ENCODE measurements around the gene DHX58. TPM values are rescaled to one million over a fixed set of nuclear protein-coding genes. Genes with fewer than 3 reads are reported as not detected.

Gene DHX58
- total RNA-seq, 1 donor from 2014 or later, result 1.7 TPM

DNA sequence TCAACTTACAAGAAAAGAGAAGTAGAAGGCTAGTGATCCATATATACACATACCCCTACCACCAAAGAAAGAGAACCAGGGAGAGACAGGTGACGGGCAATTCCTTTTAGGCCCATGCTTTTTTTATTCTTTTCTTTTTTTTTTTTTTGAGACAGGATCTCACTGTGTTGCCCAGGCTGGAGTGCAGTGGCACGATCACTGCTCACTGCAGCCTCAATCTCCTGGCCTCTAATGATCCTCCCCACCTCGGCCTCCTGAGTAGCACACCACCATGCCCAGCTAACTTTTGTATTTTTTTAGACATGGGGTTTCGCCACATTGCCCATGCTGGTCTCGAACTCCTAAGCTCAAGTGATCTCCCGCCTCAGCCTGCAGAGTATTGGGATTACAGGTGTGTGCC is 14.9 kb upstream of the DHX58 start:
- Histone ChIP-seq H3K4me1 (peaks cover 0 to 4% of the 10 kb centered on the region in 2 donors), H3K36me3 (peaks cover 52 to 61% of the 10 kb centered on the region in 2 donors)
- intact Hi-C loops (cut with DNase I), result no loop called here

DNA sequence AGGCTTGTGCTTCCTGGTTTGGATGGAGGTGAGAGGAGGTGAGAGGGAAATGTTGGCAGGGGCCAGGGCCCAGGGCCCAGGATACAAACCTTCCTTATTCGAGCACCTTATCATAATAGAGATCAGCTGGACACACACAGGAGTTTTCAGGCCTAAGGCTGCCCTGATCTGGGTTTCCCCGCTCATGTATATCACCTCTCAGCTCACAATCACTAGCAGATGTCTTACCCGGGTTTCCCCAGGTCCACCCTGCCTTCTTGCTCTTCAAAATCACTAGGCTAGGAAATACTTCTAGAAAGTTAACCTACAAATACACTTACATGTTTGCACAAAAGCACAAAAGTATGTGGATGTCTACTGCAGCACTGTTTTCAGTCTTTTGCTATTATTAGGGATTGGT is 14.3 kb upstream of the DHX58 start:
- no peaks in the 10 kb centered on the region for H3K9me3 ChIP-seq
- intact Hi-C loops (cut with DNase I), result no loop called here
- H3K4me1 ChIP-seq, result peaks cover 0 to 4% of the 10 kb centered on the region in 2 donors
- peaks cover 52 to 61% of the 10 kb centered on the region in 2 donors for H3K36me3 ChIP-seq
- no peak overlapping the region for H3K27ac ChIP-seq
- H3K27me3 ChIP-seq, result no peaks in the 10 kb centered on the region
- no peak overlapping the region for H3K4me3 ChIP-seq
- DNase-seq (ENCODE audit: low spot score in 2 of 2), result no peak
- TF ChIP-seq, protein P1, sequence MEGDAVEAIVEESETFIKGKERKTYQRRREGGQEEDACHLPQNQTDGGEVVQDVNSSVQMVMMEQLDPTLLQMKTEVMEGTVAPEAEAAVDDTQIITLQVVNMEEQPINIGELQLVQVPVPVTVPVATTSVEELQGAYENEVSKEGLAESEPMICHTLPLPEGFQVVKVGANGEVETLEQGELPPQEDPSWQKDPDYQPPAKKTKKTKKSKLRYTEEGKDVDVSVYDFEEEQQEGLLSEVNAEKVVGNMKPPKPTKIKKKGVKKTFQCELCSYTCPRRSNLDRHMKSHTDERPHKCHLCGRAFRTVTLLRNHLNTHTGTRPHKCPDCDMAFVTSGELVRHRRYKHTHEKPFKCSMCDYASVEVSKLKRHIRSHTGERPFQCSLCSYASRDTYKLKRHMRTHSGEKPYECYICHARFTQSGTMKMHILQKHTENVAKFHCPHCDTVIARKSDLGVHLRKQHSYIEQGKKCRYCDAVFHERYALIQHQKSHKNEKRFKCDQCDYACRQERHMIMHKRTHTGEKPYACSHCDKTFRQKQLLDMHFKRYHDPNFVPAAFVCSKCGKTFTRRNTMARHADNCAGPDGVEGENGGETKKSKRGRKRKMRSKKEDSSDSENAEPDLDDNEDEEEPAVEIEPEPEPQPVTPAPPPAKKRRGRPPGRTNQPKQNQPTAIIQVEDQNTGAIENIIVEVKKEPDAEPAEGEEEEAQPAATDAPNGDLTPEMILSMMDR (IDR thresholded peaks at IDR 0.05), result no peak

More for the DNA sequence above, 14.9 kb upstream of the DHX58 start:
- TF ChIP-seq, protein P1 (IDR thresholded peaks at IDR 0.05), result no peak
- Histone ChIP-seq H3K27me3 (no peaks in the 10 kb centered on the region), H3K4me3 (no peak overlapping the region), H3K27ac (no peak overlapping the region), H3K9me3 (no peaks in the 10 kb centered on the region)
- DNase-seq (ENCODE audit: low spot score in 2 of 2), result no peak

DNA sequence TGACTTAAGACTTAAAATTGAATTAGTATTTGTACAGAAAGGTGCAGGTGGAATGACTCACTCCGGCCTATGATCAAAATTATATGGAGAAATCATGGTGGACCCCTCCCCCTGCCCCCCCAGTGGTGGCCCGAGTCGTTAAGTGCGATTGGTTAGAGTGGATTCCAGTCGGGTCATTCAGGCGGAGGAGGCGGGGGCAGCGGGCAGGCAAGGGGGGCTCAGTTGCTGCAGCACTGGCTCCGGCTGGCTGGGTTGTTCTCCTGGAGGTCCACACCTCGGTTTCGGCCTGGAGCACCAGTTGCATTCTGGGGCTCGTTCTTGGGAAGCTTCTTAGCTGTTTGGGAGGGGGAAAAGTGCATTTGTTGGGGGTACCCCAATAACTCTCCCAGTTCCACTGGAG is 13.1 kb upstream of the DHX58 start:
- Histone ChIP-seq H3K4me1 (peaks cover 0 to 9% of the 10 kb centered on the region in 2 donors), H3K27ac (no peak overlapping the region), H3K9me3 (no peaks in the 10 kb centered on the region), H3K27me3 (no peaks in the 10 kb centered on the region), H3K4me3 (no peak overlapping the region), H3K36me3 (peaks cover 52 to 61% of the 10 kb centered on the region in 2 donors)
- TF ChIP-seq, protein P1 (IDR thresholded peaks at IDR 0.05), result no peak
- no peak for DNase-seq (ENCODE audit: low spot score in 2 of 2)
- intact Hi-C loops (cut with DNase I), result no loop called here

DNA sequence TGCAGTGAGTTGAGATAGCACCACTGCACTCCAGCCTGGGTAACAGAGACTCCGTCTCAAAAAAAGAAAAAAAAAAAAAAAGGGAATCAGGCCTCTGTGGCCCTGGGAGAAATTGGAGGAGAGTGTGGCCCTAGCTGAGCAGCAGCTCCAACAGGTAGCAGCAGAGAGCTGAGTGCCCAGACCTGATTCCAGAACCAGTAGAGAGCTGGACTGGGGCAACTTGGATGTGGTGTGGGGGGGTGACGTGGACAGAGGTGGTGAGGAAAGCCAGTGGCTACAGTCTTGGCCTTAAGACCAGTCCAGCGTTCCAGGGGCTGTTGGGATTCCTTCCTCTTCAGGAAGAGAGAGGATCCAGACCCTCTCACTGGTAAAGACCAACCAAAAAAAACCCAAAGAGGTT is 11.7 kb upstream of the DHX58 start:
- peaks cover 0 to 16% of the 10 kb centered on the region in 2 donors for H3K4me1 ChIP-seq
- H3K4me3 ChIP-seq, result no peak overlapping the region
- no peak overlapping the region for H3K27ac ChIP-seq
- intact Hi-C loops (cut with DNase I), result loop anchor here (5.0 kb wide), 1 partner anchor 33 kb away; no protein-coding TSS in a partner anchor
- DNase-seq (ENCODE audit: low spot score in 2 of 2), result no peak
- TF ChIP-seq, protein P1 (IDR thresholded peaks at IDR 0.05), result no peak
- H3K27me3 ChIP-seq, result no peaks in the 10 kb centered on the region
- no peaks in the 10 kb centered on the region for H3K9me3 ChIP-seq
- peaks cover 40 to 50% of the 10 kb centered on the region in 2 donors for H3K36me3 ChIP-seq

DNA sequence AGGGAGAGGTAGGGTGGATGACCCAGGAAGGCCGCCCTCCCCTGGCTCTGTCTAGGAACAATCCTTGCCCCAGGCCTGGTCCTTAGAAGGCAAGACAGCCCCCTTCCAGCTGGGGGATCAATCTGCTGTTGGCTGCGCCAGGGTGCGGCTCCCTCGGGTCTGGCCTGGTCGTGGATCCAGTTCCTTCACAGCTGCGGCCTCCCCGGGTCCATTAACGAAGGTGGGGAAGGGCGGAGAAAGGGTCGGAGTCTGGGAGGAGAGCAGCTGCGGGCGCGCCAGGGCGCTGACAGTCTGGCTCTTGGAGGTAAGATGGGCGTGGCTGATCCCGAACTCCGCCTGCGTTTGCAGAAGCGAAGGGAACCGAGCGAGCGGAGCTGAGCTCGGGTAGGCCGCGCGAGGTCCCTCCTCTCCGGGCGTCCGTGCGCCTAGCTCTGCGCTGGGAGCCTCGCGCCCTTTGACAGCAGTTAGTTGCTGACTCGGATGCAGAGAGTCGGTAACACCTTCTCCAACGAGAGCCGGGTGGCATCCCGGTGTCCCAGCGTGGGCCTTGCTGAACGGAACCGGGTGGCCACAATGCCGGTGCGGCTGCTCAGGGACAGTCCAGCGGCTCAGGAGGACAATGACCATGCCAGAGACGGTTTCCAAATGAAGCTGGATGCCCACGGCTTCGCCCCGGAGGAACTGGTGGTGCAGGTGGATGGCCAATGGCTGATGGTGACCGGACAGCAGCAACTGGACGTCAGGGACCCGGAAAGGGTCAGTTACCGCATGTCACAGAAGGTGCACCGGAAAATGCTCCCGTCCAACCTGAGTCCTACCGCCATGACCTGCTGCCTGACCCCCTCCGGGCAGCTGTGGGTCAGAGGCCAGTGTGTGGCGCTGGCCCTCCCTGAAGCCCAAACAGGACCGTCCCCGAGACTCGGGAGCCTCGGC is 10.1 kb upstream of the DHX58 start, which contains the start of gene HSPB9:
Gene HSPB9, plus strand, starts transcription at position 434 of the 933 bp plus-strand sequence. Its CDS starts 47 bp downstream, at position 481.
- Histone ChIP-seq H3K4me1 (peaks cover 0 to 16% of the 10 kb centered on the region in 2 donors), H3K27me3 (no peaks in the 10 kb centered on the region), H3K36me3 (peaks cover 24 to 34% of the 10 kb centered on the region in 2 donors), H3K27ac (no peak within 1 kb of the TSS), H3K9me3 (no peaks in the 10 kb centered on the region), H3K4me3 (no peak within 1 kb of the TSS)
- DNase-seq (ENCODE audit: low spot score in 2 of 2), result no peak
- intact Hi-C loops (cut with DNase I), result loop anchor here (5.0 kb wide), 1 partner anchor 35 kb away; no protein-coding TSS in a partner anchor
- TF ChIP-seq, protein P1 (IDR thresholded peaks at IDR 0.05), result no peak

All from ascending aorta (tissue), 2 donors.